ENCODE data around the gene SLC35E2B. TPM values are rescaled to one million over a fixed set of nuclear protein-coding genes. Genes with fewer than 3 reads are reported as not detected.
"Not testable (repeated sequence)": the region's sequence is repeated elsewhere in the genome, so short reads cannot be mapped to it uniquely, and the experiment has no call there.

The SLC35E2B gene
- total RNA-seq, 1 experiment from 2014 or later = 41.7 TPM

DNA sequence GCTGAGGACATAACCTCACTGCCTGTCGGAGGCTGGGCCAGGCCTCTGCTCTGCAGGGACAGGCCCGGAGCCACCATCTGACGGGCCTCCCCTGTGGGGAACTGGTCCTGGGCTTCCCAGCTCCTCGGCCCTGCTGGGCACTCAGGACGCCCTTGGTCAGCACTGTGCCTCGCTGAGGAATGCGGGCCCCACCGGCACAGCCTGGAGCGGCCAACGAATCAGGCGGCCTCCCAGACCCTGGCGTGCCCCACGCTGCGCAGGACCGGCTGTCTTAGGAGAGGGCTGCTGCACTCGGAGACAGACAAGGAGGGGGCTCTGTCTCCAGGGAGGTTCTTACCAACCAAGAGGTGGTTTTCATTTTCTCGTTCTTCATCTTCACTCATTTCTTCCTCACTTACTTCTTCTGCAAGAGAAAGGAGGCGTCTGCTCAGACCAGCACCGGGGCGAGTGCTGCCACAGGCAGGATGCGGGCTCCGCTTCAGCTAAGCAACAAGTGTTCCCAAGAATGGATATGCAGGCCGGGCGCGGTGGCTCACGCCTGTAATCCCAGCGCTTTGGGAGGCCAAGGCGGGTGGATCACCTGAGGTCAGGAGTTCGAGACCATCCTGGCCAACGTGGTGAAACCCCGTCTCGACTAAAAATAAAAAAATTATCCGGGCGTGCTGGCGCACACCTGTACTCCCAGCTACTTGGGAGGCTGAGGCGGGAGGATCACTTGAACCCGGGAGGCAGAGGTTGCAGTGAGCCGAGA is 51.7 kb downstream of the SLC35E2B start:
- not testable (repeated sequence) for H2AK5ac ChIP-seq (ENCODE audit: insufficient read length, low read length); H3K56ac ChIP-seq (ENCODE audit: insufficient read length, low read depth, low read length); H3K4me3 Mint-ChIP-seq; H2BK5ac ChIP-seq (ENCODE audit: insufficient read length, low read length); H3K27me3 Mint-ChIP-seq (ENCODE audit: low read depth); H4K8ac ChIP-seq (replicated peaks; ENCODE audit: insufficient read length, low read depth, low read length); H3K14ac ChIP-seq (ENCODE audit: insufficient read depth, low read length); H3T11ph ChIP-seq (ENCODE audit: low read length); H3K4me1 Mint-ChIP-seq; H2BK15ac ChIP-seq (ENCODE audit: low read depth, low read length); H3K79me1 ChIP-seq (ENCODE audit: insufficient read depth, low read depth, low read length, poor library complexity, severe bottlenecking); H3K9me3 ChIP-seq (ENCODE audit: control insufficient read depth, low read depth, low read length); H4K91ac ChIP-seq (ENCODE audit: insufficient read length, low read depth, low read length); H3K23ac ChIP-seq (ENCODE audit: insufficient read length, low read depth, low read length); H4K5ac ChIP-seq (ENCODE audit: insufficient read length, low read depth, low read length); H2AFZ ChIP-seq (ENCODE audit: low read length); H3K79me2 ChIP-seq (ENCODE audit: insufficient read depth, low read length); H3K18ac ChIP-seq (ENCODE audit: insufficient read length, low read depth, low read length); H2BK120ac ChIP-seq (ENCODE audit: low read depth, low read length, poor library complexity, severe bottlenecking); H2BK12ac ChIP-seq (ENCODE audit: insufficient read length, low read depth, low read length); H4K20me1 ChIP-seq (ENCODE audit: control insufficient read depth, insufficient read depth, insufficient read length); DNase-seq; H3K27ac Mint-ChIP-seq; H3K4me1 ChIP-seq (ENCODE audit: insufficient read depth, low read length); H3K27ac ChIP-seq (ENCODE audit: insufficient read length, low read depth, low read length); H3K9ac ChIP-seq (ENCODE audit: extremely low read depth, insufficient read length, low read length); H3K4ac ChIP-seq (ENCODE audit: low read depth, low read length); H2BK20ac ChIP-seq (ENCODE audit: low read depth, low read length, poor library complexity, severe bottlenecking); H3K9me3 Mint-ChIP-seq; H3K23me2 ChIP-seq (ENCODE audit: insufficient read length, low read depth, low read length, poor library complexity, severe bottlenecking); H3K27me3 ChIP-seq (ENCODE audit: insufficient read depth, low read length); H3K4me2 ChIP-seq (ENCODE audit: insufficient read depth, insufficient read length, low read length)
- WGBS (ENCODE audit: extremely low coverage, insufficient read length, low lambda C conversion rate) = no CpG with 5 or more reads among the region's 38 CpGs
- H3K36me3 Mint-ChIP-seq (ENCODE audit: insufficient read depth in 1 of 3, low read depth in 3 of 3) = peaks cover 8 to 16% (median 12%) of the 10 kb centered on the region in 3 experiments; a peak in 6 of 7 replicates

DNA sequence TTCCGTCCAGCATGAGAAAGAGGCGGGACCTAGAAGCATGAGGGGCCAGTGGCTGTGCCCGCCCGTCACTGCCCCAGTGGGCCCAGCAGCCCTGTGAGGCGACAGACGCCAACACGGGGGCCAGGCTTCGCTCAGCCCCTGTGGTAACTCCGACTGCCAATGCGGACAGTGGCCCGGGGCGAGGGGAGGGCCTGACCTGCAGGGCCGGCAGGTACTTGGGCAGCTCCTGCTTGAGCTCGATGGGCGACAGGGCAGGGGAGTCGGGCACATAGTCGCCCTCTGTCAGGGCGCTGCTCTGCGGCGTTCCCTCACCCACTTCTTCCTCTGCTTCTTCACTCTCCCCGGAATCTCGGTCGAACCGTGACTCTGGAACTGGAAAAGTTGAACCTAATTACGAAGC is 52.5 kb downstream of the SLC35E2B start:
- not testable (repeated sequence) for H3K9ac ChIP-seq (ENCODE audit: extremely low read depth, insufficient read length, low read length); H3K79me1 ChIP-seq (ENCODE audit: insufficient read depth, low read depth, low read length, poor library complexity, severe bottlenecking); H3T11ph ChIP-seq (ENCODE audit: low read length); H3K27ac ChIP-seq (ENCODE audit: insufficient read length, low read depth, low read length); H3K4me2 ChIP-seq (ENCODE audit: insufficient read depth, insufficient read length, low read length); H2BK5ac ChIP-seq (ENCODE audit: insufficient read length, low read length); H3K14ac ChIP-seq (ENCODE audit: insufficient read depth, low read length); H4K8ac ChIP-seq (replicated peaks; ENCODE audit: insufficient read length, low read depth, low read length); H3K4me3 Mint-ChIP-seq; H4K91ac ChIP-seq (ENCODE audit: insufficient read length, low read depth, low read length); H3K23ac ChIP-seq (ENCODE audit: insufficient read length, low read depth, low read length); H2BK12ac ChIP-seq (ENCODE audit: insufficient read length, low read depth, low read length); H3K18ac ChIP-seq (ENCODE audit: insufficient read length, low read depth, low read length); H3K56ac ChIP-seq (ENCODE audit: insufficient read length, low read depth, low read length); H3K23me2 ChIP-seq (ENCODE audit: insufficient read length, low read depth, low read length, poor library complexity, severe bottlenecking); H2AK5ac ChIP-seq (ENCODE audit: insufficient read length, low read length); H4K20me1 ChIP-seq (ENCODE audit: control insufficient read depth, insufficient read depth, insufficient read length); H3K79me2 ChIP-seq (ENCODE audit: insufficient read depth, low read length); H3K9me3 Mint-ChIP-seq; H3K4me1 ChIP-seq (ENCODE audit: insufficient read depth, low read length); H2BK20ac ChIP-seq (ENCODE audit: low read depth, low read length, poor library complexity, severe bottlenecking); H3K27me3 Mint-ChIP-seq (ENCODE audit: low read depth); H3K4me1 Mint-ChIP-seq; H4K5ac ChIP-seq (ENCODE audit: insufficient read length, low read depth, low read length); DNase-seq; H2BK15ac ChIP-seq (ENCODE audit: low read depth, low read length); H3K9me3 ChIP-seq (ENCODE audit: control insufficient read depth, low read depth, low read length); H2AFZ ChIP-seq (ENCODE audit: low read length); H3K4ac ChIP-seq (ENCODE audit: low read depth, low read length); H3K27ac Mint-ChIP-seq; H3K27me3 ChIP-seq (ENCODE audit: insufficient read depth, low read length); H2BK120ac ChIP-seq (ENCODE audit: low read depth, low read length, poor library complexity, severe bottlenecking)
- peaks cover 5 to 12% (median 9%) of the 10 kb centered on the region in 3 experiments; a peak in 5 of 7 replicates for H3K36me3 Mint-ChIP-seq (ENCODE audit: insufficient read depth in 1 of 3, low read depth in 3 of 3)
- no CpG with 5 or more reads among the region's 25 CpGs for WGBS (ENCODE audit: extremely low coverage, insufficient read length, low lambda C conversion rate)
